Osteocyte (in vitro differentiated cells): ENCODE measurements around the gene GRAMD4. TPM values are rescaled to one million over a fixed set of nuclear protein-coding genes. Genes with fewer than 3 reads are reported as not detected.

Experiments used
- DNase-seq: peaks from one replicate; pipeline ENCODE4 v3.0.0; 2021; ENCODE audit warnings: mixed read lengths; ENCODE audit not compliant: unreplicated experiment; ENCODE audit errors: extremely low spot score
- H3K27ac Mint-ChIP-seq: one replicate; pipeline ENCODE4 v1.8.0; 2021; ENCODE audit warnings: mild to moderate bottlenecking, mixed read lengths; ENCODE audit not compliant: unreplicated experiment
- H3K27me3 Mint-ChIP-seq: one replicate; pipeline ENCODE4 v1.8.0; 2021; ENCODE audit warnings: mixed read lengths; ENCODE audit not compliant: unreplicated experiment
- H3K36me3 Mint-ChIP-seq: one replicate; pipeline ENCODE4 v1.8.0; 2021; ENCODE audit warnings: mixed read lengths; ENCODE audit not compliant: unreplicated experiment
- H3K4me1 Mint-ChIP-seq: one replicate; pipeline ENCODE4 v1.8.0; 2021; ENCODE audit warnings: mixed read lengths; ENCODE audit not compliant: unreplicated experiment
- H3K4me3 Mint-ChIP-seq: one replicate; pipeline ENCODE4 v1.8.0; 2021; ENCODE audit warnings: mild to moderate bottlenecking, moderate library complexity, mixed read lengths; ENCODE audit not compliant: unreplicated experiment
- H3K9me3 Mint-ChIP-seq: one replicate; pipeline ENCODE4 v1.8.0; 2021; ENCODE audit warnings: mixed read lengths; ENCODE audit not compliant: unreplicated experiment
- CTCF ChIP-seq: fragments of 200-600 bp; sonication (generic); IDR thresholded peaks from 2 replicates; pipeline ENCODE4 v1.5.0; 2021; ENCODE audit warnings: antibody characterized with exemption, mild to moderate bottlenecking, moderate library complexity
- total RNA-seq: library from RNA; stranded (reverse); gene quantifications from 2 replicates; pipeline ENCODE4 v1.2.1, GENCODE V29; 2021

The GRAMD4 gene
- total RNA-seq, 1 donor from 2014 or later = 37.4 TPM

- H3K9me3 Mint-ChIP-seq = no peaks in the 10 kb centered on the region
- H3K36me3 Mint-ChIP-seq = peaks cover 62% of the 10 kb centered on the region
- H3K27me3 Mint-ChIP-seq = no peaks in the 10 kb centered on the region
- no peak overlapping the region for H3K4me3 Mint-ChIP-seq
- no peak overlapping the region for H3K27ac Mint-ChIP-seq
- H3K4me1 Mint-ChIP-seq = no peaks in the 10 kb centered on the region
- DNase-seq = no peak
- no peak for TF ChIP-seq CTCF
Measured at GRCh38 chr22:46708766-46709330, 88.7 kb downstream of the GRAMD4 start.

GRCh38 chr22:46710806-46711205 is 90.6 kb downstream of the GRAMD4 start:
- DNase-seq = no peak
- Mint-ChIP-seq H3K4me1 (no peaks in the 10 kb centered on the region), H3K4me3 (no peak overlapping the region), H3K27me3 (no peaks in the 10 kb centered on the region), H3K27ac (peak overlapping the region; percentile 11), H3K9me3 (no peaks in the 10 kb centered on the region), H3K36me3 (peaks cover 64% of the 10 kb centered on the region)
- TF ChIP-seq CTCF = no peak

DNA sequence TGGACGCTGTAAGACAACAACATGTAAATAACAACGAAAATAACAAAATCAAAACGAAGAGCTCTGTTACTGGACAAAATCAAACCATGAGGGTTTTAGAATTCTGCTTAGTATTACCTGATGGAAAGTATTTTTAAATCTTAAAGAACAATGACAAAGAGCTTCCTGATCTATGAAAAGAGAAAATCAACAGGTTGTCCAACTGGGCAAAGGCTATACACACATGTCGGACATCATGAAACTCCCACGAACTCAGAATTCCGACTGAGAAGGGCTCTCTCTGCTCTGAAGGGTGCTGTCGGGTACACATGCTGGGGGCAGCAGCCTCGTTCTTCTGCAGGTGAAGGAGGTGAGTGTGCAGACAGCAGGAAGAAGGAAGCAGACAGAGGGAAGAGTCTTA is 92.1 kb downstream of the GRAMD4 start:
- Mint-ChIP-seq H3K9me3 (no peaks in the 10 kb centered on the region), H3K36me3 (peaks cover 57% of the 10 kb centered on the region), H3K4me1 (no peaks in the 10 kb centered on the region), H3K27ac (no peak overlapping the region), H3K4me3 (no peak overlapping the region), H3K27me3 (no peaks in the 10 kb centered on the region)
- TF ChIP-seq CTCF = no peak
- DNase-seq = no peak

GRCh38 chr22:46714550-46714949 is 94.4 kb downstream of the GRAMD4 start:
- no peaks in the 10 kb centered on the region for H3K4me1 Mint-ChIP-seq
- H3K4me3 Mint-ChIP-seq = no peak overlapping the region
- H3K27ac Mint-ChIP-seq = no peak overlapping the region
- no peaks in the 10 kb centered on the region for H3K27me3 Mint-ChIP-seq
- TF ChIP-seq CTCF = no peak
- no peaks in the 10 kb centered on the region for H3K9me3 Mint-ChIP-seq
- DNase-seq = no peak
- H3K36me3 Mint-ChIP-seq = peaks cover 46% of the 10 kb centered on the region

- no peaks in the 10 kb centered on the region for H3K4me1 Mint-ChIP-seq
- peaks cover 34% of the 10 kb centered on the region for H3K36me3 Mint-ChIP-seq
- TF ChIP-seq CTCF = no peak
- H3K27me3 Mint-ChIP-seq = no peaks in the 10 kb centered on the region
- H3K9me3 Mint-ChIP-seq = no peaks in the 10 kb centered on the region
- H3K27ac Mint-ChIP-seq = no peak overlapping the region
- H3K4me3 Mint-ChIP-seq = no peak overlapping the region
- DNase-seq = no peak
Measured at GRCh38 chr22:46719921-46720320, 99.7 kb downstream of the GRAMD4 start.
